Hepatocyte (in vitro differentiated cells): ENCODE measurements around the gene SLF2. TPM values are rescaled to one million over a fixed set of nuclear protein-coding genes. Genes with fewer than 3 reads are reported as not detected.

Source experiments
- DNase-seq: peaks from one replicate; pipeline ENCODE4 v3.0.0-alpha.2; 2016; ENCODE audit warnings: low spot score
- H2AFZ ChIP-seq: fragments of 200-600 bp; sonication (generic); 2 replicates; pipeline ENCODE4 v1.6.0; 2016; ENCODE audit warnings: antibody characterized with exemption, mild to moderate bottlenecking
- H3K27ac ChIP-seq: fragments of 200-600 bp; sonication (generic); 2 replicates; pipeline ENCODE4 v1.5.1; 2016; ENCODE audit warnings: mild to moderate bottlenecking
- H3K27me3 ChIP-seq: fragments of 200-600 bp; sonication (generic); 2 replicates; pipeline ENCODE4 v1.6.1; 2016
- H3K36me3 ChIP-seq: fragments of 200-600 bp; sonication (generic); replicated peaks from 2 replicates; pipeline ENCODE4 v1.5.1; 2016; ENCODE audit warnings: low read depth; ENCODE audit not compliant: insufficient read depth
- H3K4me1 ChIP-seq: fragments of 200-600 bp; sonication (generic); 2 replicates; pipeline ENCODE4 v1.5.1; 2016; ENCODE audit warnings: mild to moderate bottlenecking, moderate library complexity; ENCODE audit not compliant: insufficient read depth
- H3K4me2 ChIP-seq: fragments of 200-600 bp; sonication (generic); 2 replicates; pipeline ENCODE4 v1.6.0; 2016
- H3K4me3 ChIP-seq: fragments of 200-600 bp; sonication (generic); 2 replicates; pipeline ENCODE4 v1.5.1; 2016; ENCODE audit warnings: mild to moderate bottlenecking
- H3K79me2 ChIP-seq: fragments of 200-600 bp; sonication (generic); 2 replicates; pipeline ENCODE4 v1.6.0; 2017; ENCODE audit warnings: mild to moderate bottlenecking
- H3K9me2 ChIP-seq: fragments of 200-600 bp; sonication (generic); replicated peaks from 2 replicates; pipeline ENCODE4 v1.6.0; 2017; ENCODE audit warnings: mild to moderate bottlenecking; ENCODE audit not compliant: insufficient read depth
- H3K9me3 ChIP-seq: fragments of 200-600 bp; sonication (generic); 2 replicates; pipeline ENCODE4 v1.5.1; 2016; ENCODE audit warnings: low read depth, mild to moderate bottlenecking
- H4K20me1 ChIP-seq: fragments of 200-600 bp; sonication (generic); 2 replicates; pipeline ENCODE4 v1.6.0; 2016; ENCODE audit warnings: mild to moderate bottlenecking; ENCODE audit not compliant: insufficient read depth, poor library complexity, severe bottlenecking
- EZH2 ChIP-seq: fragments of 200-600 bp; sonication (generic); IDR thresholded peaks from 2 replicates; pipeline ENCODE4 v1.6.1; 2016; ENCODE audit warnings: antibody characterized with exemption, mild to moderate bottlenecking, borderline replicate concordance
- EZH2phosphoT487 ChIP-seq: fragments of 200-600 bp; sonication (generic); IDR thresholded peaks from one replicate; pipeline ENCODE4 v1.6.1; 2018; ENCODE audit warnings: antibody characterized with exemption, mild to moderate bottlenecking, low read depth, moderate library complexity; ENCODE audit not compliant: unreplicated experiment, severe bottlenecking
- WGBS: methylation state at CpG from one replicate; pipeline ENCODE4 v1.1.6; 2016; ENCODE audit warnings: low lambda C conversion rate; ENCODE audit errors: missing lambda C conversion rate; 5-methylcytosine and 5-hydroxymethylcytosine counted together
- polyA plus RNA-seq: library from polyadenylated mRNA; unstranded; fragments of >200 nt; fragmentation: Nextera tagmentation; extraction: Ambion mirVana; gene quantifications from 2 replicates; pipeline ENCODE4 v1.2.1, GENCODE V29; 2016
- total RNA-seq: library from RNA; depleted of rRNA; stranded (reverse); fragments of >200 nt; gene quantifications from 2 replicates; pipeline ENCODE4 v1.2.3, GENCODE V29; 2014
- TF ChIP-seq, protein P1 (sequence below): fragments of 200-600 bp; sonication (generic); IDR thresholded peaks from 2 replicates; pipeline ENCODE4 v1.5.1; 2016; ENCODE audit warnings: antibody characterized with exemption, mild to moderate bottlenecking; ENCODE audit not compliant: poor library complexity

SLF2 gene
- total and polyA plus RNA-seq, 2 experiments from 2014 or later: 11.7 to 23.5 TPM

DNA sequence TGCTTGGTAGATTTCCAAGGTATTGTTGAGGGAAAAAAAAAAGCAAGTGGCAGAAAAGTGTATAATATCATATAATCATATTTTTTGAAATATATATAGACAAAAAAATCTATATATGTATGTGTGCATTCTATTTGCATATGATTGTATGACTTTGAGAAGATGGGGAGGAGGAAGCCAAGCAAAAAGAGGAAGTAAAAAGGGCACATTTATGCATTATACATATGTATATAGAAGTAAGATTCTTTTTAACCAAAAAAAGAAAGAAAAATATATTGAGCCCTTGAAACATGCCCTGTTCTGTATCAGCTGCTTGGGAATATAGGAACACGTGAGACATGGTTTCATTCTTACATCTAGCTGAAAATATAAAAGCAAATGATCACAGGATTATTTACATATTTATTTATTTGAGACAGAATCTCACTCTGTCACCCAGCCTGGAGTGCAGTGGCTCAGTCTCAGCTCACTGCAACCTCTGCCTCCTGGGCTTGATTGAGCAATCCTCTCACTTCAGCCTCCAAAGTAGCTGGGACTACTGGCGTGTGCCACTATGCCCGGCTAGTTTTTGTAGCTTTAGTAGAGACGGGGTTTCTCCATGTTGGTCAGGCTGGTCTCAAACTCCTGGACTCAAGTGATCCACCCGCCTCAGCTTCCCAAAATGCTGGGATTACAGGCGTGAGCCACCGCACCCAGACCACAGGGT is 18.0 kb upstream of the SLF2 start:
- Histone ChIP-seq H3K4me3 (no peak overlapping the region), H3K9me2 (no peaks in the 10 kb centered on the region), H3K27me3 (no peaks in the 10 kb centered on the region), H3K27ac (no peak overlapping the region), H4K20me1 (no peaks in the 10 kb centered on the region), H3K4me1 (no peaks in the 10 kb centered on the region), H3K36me3 (no peaks in the 10 kb centered on the region), H2AFZ (no peak overlapping the region), H3K9me3 (no peaks in the 10 kb centered on the region), H3K4me2 (no peak overlapping the region), H3K79me2 (no peaks in the 10 kb centered on the region)
- 87% methylated on average over 7 of the region's 7 CpGs for WGBS
- DNase-seq: no peak
- no peak for TF ChIP-seq EZH2phosphoT487
- no peak for TF ChIP-seq EZH2
- TF ChIP-seq, protein P1, sequence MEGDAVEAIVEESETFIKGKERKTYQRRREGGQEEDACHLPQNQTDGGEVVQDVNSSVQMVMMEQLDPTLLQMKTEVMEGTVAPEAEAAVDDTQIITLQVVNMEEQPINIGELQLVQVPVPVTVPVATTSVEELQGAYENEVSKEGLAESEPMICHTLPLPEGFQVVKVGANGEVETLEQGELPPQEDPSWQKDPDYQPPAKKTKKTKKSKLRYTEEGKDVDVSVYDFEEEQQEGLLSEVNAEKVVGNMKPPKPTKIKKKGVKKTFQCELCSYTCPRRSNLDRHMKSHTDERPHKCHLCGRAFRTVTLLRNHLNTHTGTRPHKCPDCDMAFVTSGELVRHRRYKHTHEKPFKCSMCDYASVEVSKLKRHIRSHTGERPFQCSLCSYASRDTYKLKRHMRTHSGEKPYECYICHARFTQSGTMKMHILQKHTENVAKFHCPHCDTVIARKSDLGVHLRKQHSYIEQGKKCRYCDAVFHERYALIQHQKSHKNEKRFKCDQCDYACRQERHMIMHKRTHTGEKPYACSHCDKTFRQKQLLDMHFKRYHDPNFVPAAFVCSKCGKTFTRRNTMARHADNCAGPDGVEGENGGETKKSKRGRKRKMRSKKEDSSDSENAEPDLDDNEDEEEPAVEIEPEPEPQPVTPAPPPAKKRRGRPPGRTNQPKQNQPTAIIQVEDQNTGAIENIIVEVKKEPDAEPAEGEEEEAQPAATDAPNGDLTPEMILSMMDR: no peak

DNA sequence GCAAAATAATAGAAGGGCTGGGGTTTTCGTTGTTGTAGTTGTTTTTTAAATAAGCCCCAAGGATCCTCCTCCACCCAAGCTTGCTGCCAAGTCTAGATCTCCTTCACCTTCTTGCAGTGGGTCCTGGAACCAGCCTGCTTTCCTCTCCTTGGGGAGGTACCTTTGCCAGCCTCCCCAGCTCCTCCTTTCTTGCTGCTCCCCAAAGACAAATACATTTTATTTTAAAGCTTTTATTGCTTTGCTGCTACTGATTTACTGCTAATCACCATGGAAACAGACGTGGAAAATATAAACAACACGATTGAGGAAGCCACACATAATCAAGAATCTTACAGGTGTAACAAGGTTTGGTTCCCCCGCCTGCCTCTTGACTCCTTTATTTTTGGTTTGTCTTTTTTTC is 17.4 kb upstream of the SLF2 start:
- TF ChIP-seq EZH2 (no peak), EZH2phosphoT487 (no peak)
- TF ChIP-seq, protein P1: no peak
- no peak overlapping the region for H2AFZ ChIP-seq
- H4K20me1 ChIP-seq: no peaks in the 10 kb centered on the region
- no peaks in the 10 kb centered on the region for H3K4me1 ChIP-seq
- H3K27ac ChIP-seq: no peak overlapping the region
- H3K36me3 ChIP-seq: no peaks in the 10 kb centered on the region
- no peaks in the 10 kb centered on the region for H3K79me2 ChIP-seq
- H3K9me2 ChIP-seq: no peaks in the 10 kb centered on the region
- no peak overlapping the region for H3K4me3 ChIP-seq
- H3K9me3 ChIP-seq: no peaks in the 10 kb centered on the region
- H3K27me3 ChIP-seq: no peaks in the 10 kb centered on the region
- H3K4me2 ChIP-seq: no peak overlapping the region
- no peak for DNase-seq
- WGBS: 59% methylated on average over 4 of the region's 4 CpGs

DNA sequence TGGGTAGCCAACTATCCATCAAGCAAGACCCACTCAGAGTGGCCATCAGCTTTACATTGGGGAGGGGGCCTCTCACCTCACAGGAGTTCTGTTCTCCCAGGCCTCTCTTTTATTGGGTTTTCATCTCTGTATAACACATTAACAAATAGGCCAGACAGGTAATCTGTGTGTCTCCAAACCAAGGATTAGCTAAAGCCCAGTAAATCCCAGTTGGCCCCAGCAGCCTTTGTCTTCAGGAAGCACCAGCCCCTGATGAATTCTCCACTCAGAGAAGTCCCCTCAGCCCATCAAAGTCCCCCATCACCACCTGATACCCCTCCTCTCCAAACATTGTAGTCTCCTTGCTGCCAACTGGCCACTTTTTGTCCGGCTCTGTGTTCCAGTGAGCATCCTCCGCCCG is 16.9 kb upstream of the SLF2 start:
- H3K4me2 ChIP-seq: no peak overlapping the region
- WGBS: 68% methylated on average over 3 of the region's 3 CpGs
- no peaks in the 10 kb centered on the region for H3K4me1 ChIP-seq
- H3K27me3 ChIP-seq: no peaks in the 10 kb centered on the region
- no peak for DNase-seq
- no peaks in the 10 kb centered on the region for H4K20me1 ChIP-seq
- no peaks in the 10 kb centered on the region for H3K79me2 ChIP-seq
- no peaks in the 10 kb centered on the region for H3K9me2 ChIP-seq
- H3K9me3 ChIP-seq: no peaks in the 10 kb centered on the region
- H3K4me3 ChIP-seq: no peak overlapping the region
- H2AFZ ChIP-seq: no peak overlapping the region
- no peaks in the 10 kb centered on the region for H3K36me3 ChIP-seq
- no peak overlapping the region for H3K27ac ChIP-seq
- no peak for TF ChIP-seq EZH2phosphoT487
- TF ChIP-seq, protein P1: no peak
- no peak for TF ChIP-seq EZH2
